Kidney epithelial cell (primary cell): ENCODE results near the gene OR2AK2. TPM values are rescaled to one million over a fixed set of nuclear protein-coding genes. Genes with fewer than 3 reads are reported as not detected.

Experiments
- DNase-seq: peaks from one replicate; pipeline ENCODE4 v3.0.0-alpha.2; 2010; ENCODE audit warnings: low read depth
- H3K27me3 ChIP-seq: 2 replicates; pipeline ENCODE4 v1.6.0; 2011; ENCODE audit warnings: low read length; ENCODE audit not compliant: control insufficient read depth, insufficient read depth
- H3K36me3 ChIP-seq: 2 replicates; pipeline ENCODE4 v1.5.1; 2011; ENCODE audit warnings: low read length; ENCODE audit not compliant: control insufficient read depth, insufficient read depth
- H3K4me3 ChIP-seq: 2 replicates; pipeline ENCODE4 v1.5.1; 2011; ENCODE audit warnings: low read depth, mild to moderate bottlenecking, control low read depth, low read length
- CTCF ChIP-seq: IDR thresholded peaks from 2 replicates; pipeline ENCODE4 v1.5.1; 2011; ENCODE audit warnings: mild to moderate bottlenecking, moderate library complexity, low read length, control low read depth, inconsistent platforms; ENCODE audit not compliant: insufficient read depth, poor library complexity, severe bottlenecking
- total RNA-seq: library from RNA; depleted of rRNA; stranded (reverse); fragments of >200 nt; gene quantifications from 2 replicates; pipeline ENCODE4 v1.2.3, GENCODE V29; 2015

The OR2AK2 gene
- total RNA-seq, 1 donor from 2014 or later: not detected

GRCh38 chr1:247961791-247962190 lies 3.2 kb upstream of the OR2AK2 start:
- H3K4me3 ChIP-seq: no peak overlapping the region
- TF ChIP-seq CTCF: no peak
- no peak for DNase-seq
- no peaks in the 10 kb centered on the region for H3K36me3 ChIP-seq
- no peaks in the 10 kb centered on the region for H3K27me3 ChIP-seq

DNA sequence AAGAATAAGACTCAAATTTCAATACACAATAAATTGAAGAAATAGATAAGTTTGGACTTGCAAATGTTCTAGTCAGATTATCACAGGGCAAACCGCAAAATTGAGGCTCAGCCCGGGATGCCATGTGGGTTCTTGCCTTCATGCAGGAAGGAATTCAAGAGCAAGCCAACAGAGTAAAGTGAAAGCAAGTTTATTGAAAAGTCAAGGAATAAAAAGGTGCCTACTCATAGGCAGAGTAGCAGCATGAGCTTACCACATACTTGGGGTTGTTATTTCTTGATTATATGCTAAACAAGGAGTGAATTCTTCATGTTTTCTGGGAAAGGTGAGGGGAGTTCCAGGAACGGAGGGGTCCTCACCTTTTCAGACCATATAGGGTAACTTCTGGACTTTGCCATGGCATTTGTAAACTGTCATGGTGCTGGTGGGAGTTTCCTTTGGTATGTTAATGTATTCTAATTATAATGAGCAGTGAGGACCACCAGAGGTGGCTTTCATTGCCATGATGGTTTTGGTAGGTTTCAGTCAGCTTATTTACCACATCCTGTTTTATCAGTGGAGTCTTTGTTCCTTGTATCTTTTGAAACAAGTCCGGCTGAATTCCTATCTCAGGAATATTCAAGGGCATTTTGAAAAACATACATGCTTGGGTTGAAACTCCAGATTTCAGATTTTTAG lies 2.0 kb upstream of the OR2AK2 start:
- Histone ChIP-seq H3K36me3 (no peaks in the 10 kb centered on the region), H3K27me3 (no peaks in the 10 kb centered on the region), H3K4me3 (no peak overlapping the region)
- no peak for DNase-seq
- TF ChIP-seq CTCF: no peak

DNA sequence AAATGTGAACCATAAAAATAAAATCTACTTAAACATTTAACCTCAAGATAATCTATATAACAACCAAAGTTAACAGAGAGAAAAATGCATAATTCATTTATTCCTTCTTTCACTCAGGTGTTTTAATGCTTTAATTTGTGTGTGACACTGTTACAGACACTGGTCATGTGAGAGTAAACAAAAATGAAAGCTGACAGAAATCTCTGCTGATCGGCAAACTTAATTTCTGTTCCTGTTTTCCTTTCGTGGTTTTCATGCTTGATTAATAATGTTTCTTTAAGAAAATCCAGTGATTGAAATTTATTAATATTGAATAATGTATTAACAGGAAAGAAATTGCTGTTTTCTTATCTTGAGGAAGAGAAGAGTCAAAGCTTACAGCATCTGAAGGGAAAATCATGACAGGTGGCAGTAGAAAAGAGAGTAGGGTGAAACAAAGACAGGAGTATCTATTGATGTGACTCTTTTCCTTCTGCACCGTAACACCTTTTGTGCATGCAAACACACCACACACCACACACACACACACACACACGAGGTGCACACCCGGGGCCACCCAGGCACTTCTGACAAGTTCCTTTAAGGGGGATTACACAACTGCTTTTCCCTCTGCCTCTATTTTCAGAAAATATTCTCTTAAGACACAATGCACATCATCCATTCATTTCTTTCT lies 1.6 kb downstream of the OR2AK2 start:
- no peak overlapping the region for H3K4me3 ChIP-seq
- TF ChIP-seq CTCF: no peak
- H3K27me3 ChIP-seq: no peaks in the 10 kb centered on the region
- no peak for DNase-seq
- no peaks in the 10 kb centered on the region for H3K36me3 ChIP-seq

DNA sequence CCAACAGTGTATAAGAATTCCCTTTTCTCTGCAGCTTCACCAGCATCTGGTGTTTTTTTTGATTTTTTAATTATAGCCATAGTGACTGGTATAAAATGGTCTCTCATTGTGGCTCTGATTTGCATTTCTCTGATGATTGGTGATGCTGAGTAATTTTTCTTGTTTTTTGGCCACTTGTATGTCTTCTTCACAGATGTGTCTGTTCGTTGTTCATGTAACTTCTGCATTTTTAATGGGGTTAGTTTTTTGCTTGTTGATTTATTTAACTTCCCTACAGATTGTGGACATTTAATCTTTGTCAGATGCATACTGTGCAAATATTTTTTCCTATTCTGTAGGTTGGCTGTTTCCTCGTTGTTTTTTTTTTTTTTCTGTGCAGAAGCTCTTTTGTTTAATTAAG lies 28.0 kb downstream of the OR2AK2 start:
- no peaks in the 10 kb centered on the region for H3K27me3 ChIP-seq
- no peak overlapping the region for H3K4me3 ChIP-seq
- TF ChIP-seq CTCF: no peak
- H3K36me3 ChIP-seq: no peaks in the 10 kb centered on the region
- no peak for DNase-seq

- no peak for TF ChIP-seq CTCF
- Histone ChIP-seq H3K27me3 (no peaks in the 10 kb centered on the region), H3K36me3 (no peaks in the 10 kb centered on the region), H3K4me3 (no peak overlapping the region)
- no peak for DNase-seq
Measured at GRCh38 chr1:247998811-247999210, 33.8 kb downstream of the OR2AK2 start.
